GM12891 (cell line): ENCODE measurements around the gene RNF213.

Experiments
- POLR2A ChIP-seq: IDR thresholded peaks from 2 replicates; pipeline ENCODE4 v1.6.1; 2011; ENCODE audit warnings: low read depth, low read length, control low read depth
- POLR2AphosphoS5 ChIP-seq: IDR thresholded peaks from 2 replicates; pipeline ENCODE4 v1.6.1; 2011; ENCODE audit warnings: low read depth, low read length, control low read depth

DNA sequence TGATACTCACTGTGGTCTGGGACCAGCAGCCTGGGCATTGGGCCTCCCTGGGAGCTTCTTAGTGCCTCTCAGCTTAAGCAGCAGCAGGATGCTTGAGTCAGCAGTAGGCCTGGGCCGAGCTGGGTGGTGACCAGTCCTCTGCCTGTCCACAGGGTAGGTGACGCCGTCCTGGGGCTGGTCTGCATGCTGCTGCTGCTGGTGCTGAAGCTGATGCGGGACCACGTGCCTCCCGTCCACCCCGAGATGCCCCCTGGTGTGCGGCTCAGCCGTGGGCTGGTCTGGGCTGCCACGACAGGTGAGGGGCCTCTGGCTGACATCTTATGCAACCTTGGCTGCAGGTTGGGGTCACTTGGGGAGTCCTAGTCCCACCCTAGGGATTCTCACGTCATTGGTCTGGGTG lies 33.0 kb upstream of the RNF213 start:
- TF ChIP-seq POLR2AphosphoS5 (no peak), POLR2A (no peak)
